Central memory CD8-positive, alpha-beta T cell (primary cell): ENCODE results near the gene ZNF787.
A peak's percentile ranks its signal among the peaks of the same experiment; 100 is the strongest.

Experiments
- ATAC-seq: fragments of 150-1000 bp; cut with Tn5 transposase; replicated peaks from 2 replicates; pipeline ENCODE4 v1.10.0; 2022; ENCODE audit warnings: mild to moderate bottlenecking, moderate FRiP score, moderate number of reproducible peaks; ENCODE audit not compliant: poor library complexity, severe bottlenecking; ENCODE audit errors: extremely low read depth
- DNase-seq, 2 donors: peaks; one replicate each; pipeline ENCODE4 v3.0.0; 2021; ENCODE audit warnings: low spot score in 2 of 2
- H3K27ac Mint-ChIP-seq: one replicate; pipeline ENCODE4 v1.8.0; 2022; ENCODE audit warnings: low read depth, mild to moderate bottlenecking, moderate library complexity, mixed read lengths
- H3K27me3 Mint-ChIP-seq: one replicate; pipeline ENCODE4 v1.8.0; 2022; ENCODE audit warnings: mixed read lengths
- H3K36me3 Mint-ChIP-seq: one replicate; pipeline ENCODE4 v1.8.0; 2022; ENCODE audit warnings: mild to moderate bottlenecking, moderate library complexity, mixed read lengths; ENCODE audit not compliant: insufficient read depth
- H3K4me1 Mint-ChIP-seq: one replicate; pipeline ENCODE4 v1.8.0; 2022; ENCODE audit warnings: mixed read lengths
- H3K4me3 Mint-ChIP-seq: one replicate; pipeline ENCODE4 v1.8.0; 2022; ENCODE audit warnings: mild to moderate bottlenecking, moderate library complexity, mixed read lengths
- H3K9me3 Mint-ChIP-seq: one replicate; pipeline ENCODE4 v1.8.0; 2022; ENCODE audit warnings: mixed read lengths

The ZNF787 gene

GRCh38 chr19:56140583-56141416 is 19.7 kb upstream of the ZNF787 start, which contains the start of gene ZNF444:
Gene ZNF444 (plus strand): TSS chr19:56141287. CDS start chr19:56146912, 5,625 bp downstream.
- DNase-seq (peak; percentile 96 to 99), ATAC-seq (peak; percentile 94)
- Mint-ChIP-seq H3K27ac (peak within 1 kb of the TSS; percentile 96), H3K4me1 (peaks cover 41% of the 10 kb centered on the region), H3K27me3 (no peaks in the 10 kb centered on the region), H3K9me3 (no peaks in the 10 kb centered on the region), H3K36me3 (peaks cover 3% of the 10 kb centered on the region), H3K4me3 (peak within 1 kb of the TSS; percentile 93)

GRCh38 chr19:56139847-56140582 is 18.9 kb upstream of the ZNF787 start:
- Mint-ChIP-seq H3K36me3 (peaks cover 3% of the 10 kb centered on the region), H3K27me3 (no peaks in the 10 kb centered on the region), H3K27ac (peak overlapping the region; percentile 96), H3K4me1 (peaks cover 41% of the 10 kb centered on the region), H3K4me3 (peak overlapping the region; percentile 93), H3K9me3 (no peaks in the 10 kb centered on the region)
- DNase-seq (no peak), ATAC-seq (no peak)

GRCh38 chr19:56138069-56138468 is 17.0 kb upstream of the ZNF787 start:
- Mint-ChIP-seq H3K36me3 (peaks cover 3% of the 10 kb centered on the region), H3K4me1 (peaks cover 29% of the 10 kb centered on the region), H3K4me3 (no peak overlapping the region), H3K27ac (no peak overlapping the region), H3K27me3 (no peaks in the 10 kb centered on the region), H3K9me3 (no peaks in the 10 kb centered on the region)
- DNase-seq (no peak), ATAC-seq (no peak)

- H3K4me3 Mint-ChIP-seq = no peak overlapping the region
- H3K27me3 Mint-ChIP-seq = no peaks in the 10 kb centered on the region
- H3K36me3 Mint-ChIP-seq = peaks cover 3% of the 10 kb centered on the region
- H3K27ac Mint-ChIP-seq = no peak overlapping the region
- ATAC-seq (no peak), DNase-seq (no peak)
- peaks cover 24% of the 10 kb centered on the region for H3K4me1 Mint-ChIP-seq
- H3K9me3 Mint-ChIP-seq = no peaks in the 10 kb centered on the region
These were observed 16.3 kb upstream of the ZNF787 start for GRCh38 chr19:56137405-56137804.

GRCh38 chr19:56136362-56136761 is 15.3 kb upstream of the ZNF787 start:
- DNase-seq = no peak
- H3K36me3 Mint-ChIP-seq = peaks cover 3% of the 10 kb centered on the region
- H3K4me3 Mint-ChIP-seq = no peak overlapping the region
- no peak for ATAC-seq
- H3K4me1 Mint-ChIP-seq = peaks cover 17% of the 10 kb centered on the region
- H3K27me3 Mint-ChIP-seq = no peaks in the 10 kb centered on the region
- no peak overlapping the region for H3K27ac Mint-ChIP-seq
- no peaks in the 10 kb centered on the region for H3K9me3 Mint-ChIP-seq

GRCh38 chr19:56134654-56134921 is 13.5 kb upstream of the ZNF787 start:
- DNase-seq (no peak), ATAC-seq (no peak)
- no peaks in the 10 kb centered on the region for H3K36me3 Mint-ChIP-seq
- no peak overlapping the region for H3K27ac Mint-ChIP-seq
- no peak overlapping the region for H3K4me3 Mint-ChIP-seq
- H3K27me3 Mint-ChIP-seq = no peaks in the 10 kb centered on the region
- H3K4me1 Mint-ChIP-seq = peaks cover under 1% of the 10 kb centered on the region
- no peaks in the 10 kb centered on the region for H3K9me3 Mint-ChIP-seq

GRCh38 chr19:56133858-56134653 is 13.0 kb upstream of the ZNF787 start:
- Mint-ChIP-seq H3K4me3 (no peak overlapping the region), H3K4me1 (no peaks in the 10 kb centered on the region), H3K9me3 (no peaks in the 10 kb centered on the region), H3K27me3 (no peaks in the 10 kb centered on the region), H3K27ac (no peak overlapping the region), H3K36me3 (no peaks in the 10 kb centered on the region)
- ATAC-seq (no peak), DNase-seq (no peak)

GRCh38 chr19:56132316-56132822 is 11.3 kb upstream of the ZNF787 start:
- DNase-seq = no peak
- no peak for ATAC-seq
- Mint-ChIP-seq H3K36me3 (no peaks in the 10 kb centered on the region), H3K9me3 (no peaks in the 10 kb centered on the region), H3K27ac (no peak overlapping the region), H3K27me3 (no peaks in the 10 kb centered on the region), H3K4me1 (no peaks in the 10 kb centered on the region), H3K4me3 (no peak overlapping the region)

GRCh38 chr19:56131651-56132050 is 10.6 kb upstream of the ZNF787 start:
- H3K36me3 Mint-ChIP-seq = no peaks in the 10 kb centered on the region
- no peaks in the 10 kb centered on the region for H3K9me3 Mint-ChIP-seq
- ATAC-seq (no peak), DNase-seq (no peak)
- no peak overlapping the region for H3K27ac Mint-ChIP-seq
- no peak overlapping the region for H3K4me3 Mint-ChIP-seq
- no peaks in the 10 kb centered on the region for H3K4me1 Mint-ChIP-seq
- H3K27me3 Mint-ChIP-seq = no peaks in the 10 kb centered on the region

GRCh38 chr19:56130006-56130405 is 8.9 kb upstream of the ZNF787 start:
- no peak overlapping the region for H3K4me3 Mint-ChIP-seq
- DNase-seq (no peak), ATAC-seq (no peak)
- no peaks in the 10 kb centered on the region for H3K27me3 Mint-ChIP-seq
- peaks cover 2% of the 10 kb centered on the region for H3K36me3 Mint-ChIP-seq
- no peaks in the 10 kb centered on the region for H3K9me3 Mint-ChIP-seq
- no peaks in the 10 kb centered on the region for H3K4me1 Mint-ChIP-seq
- H3K27ac Mint-ChIP-seq = no peak overlapping the region

- Mint-ChIP-seq H3K27ac (no peak overlapping the region), H3K36me3 (peaks cover 2% of the 10 kb centered on the region), H3K27me3 (no peaks in the 10 kb centered on the region), H3K9me3 (no peaks in the 10 kb centered on the region), H3K4me1 (no peaks in the 10 kb centered on the region), H3K4me3 (no peak overlapping the region)
- no peak for ATAC-seq
- no peak for DNase-seq
These were observed 6.1 kb upstream of the ZNF787 start for GRCh38 chr19:56126983-56127780.
